Measurements from ENCODE around the gene CNST. TPM values are rescaled to one million over a fixed set of nuclear protein-coding genes. Genes with fewer than 3 reads are reported as not detected.

Gene CNST
- total and polyA plus RNA-seq, 2 of the 13 experiments (the other 11 are each of a cell fraction or from before 2014, with no cell fraction given) = 6.3 to 12.4 TPM

DNA sequence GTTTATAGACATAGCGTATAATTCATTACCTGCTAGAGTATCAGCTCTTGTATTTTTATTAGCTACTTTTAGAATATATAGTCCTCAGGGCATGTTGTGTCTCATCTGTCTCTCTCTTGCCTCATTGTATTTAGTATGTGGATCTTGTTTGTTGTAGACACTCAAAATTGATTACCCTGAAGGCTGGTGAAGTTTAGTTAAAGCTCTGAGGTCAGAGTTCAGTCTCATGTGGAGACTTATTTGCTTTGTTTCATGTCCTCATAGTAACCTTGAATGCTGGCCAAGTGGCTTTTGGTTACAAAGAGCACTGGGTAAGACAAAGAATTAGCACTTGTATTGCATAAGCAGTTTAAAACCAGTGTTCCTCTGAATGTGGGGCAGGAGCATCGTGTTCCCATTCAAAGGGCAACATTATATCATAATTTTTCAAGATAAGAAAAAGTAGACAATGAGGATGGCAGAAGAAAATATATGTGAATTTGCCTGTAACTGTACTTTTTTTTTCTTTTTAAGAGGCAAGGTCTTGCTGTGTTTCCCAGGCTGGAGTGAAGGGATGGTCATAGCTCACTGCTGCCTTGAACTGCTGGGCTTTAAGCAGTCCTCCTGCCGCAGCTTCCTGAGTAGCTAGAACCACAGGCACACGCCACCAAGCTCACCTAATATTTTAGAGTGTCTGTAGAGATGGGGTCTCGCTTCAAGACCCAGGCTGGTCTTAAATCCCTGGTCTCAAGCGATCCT, 17.4 kb downstream of the CNST start (continued):
- TF ChIP-seq SRY (CRISPR knock-in tag; IDR thresholded peaks at IDR 0.05) (no peak), CENPT (CRISPR knock-in tag; IDR thresholded peaks at IDR 0.05; ENCODE audit: low read depth) (no peak), GABPA (IDR thresholded peaks at IDR 0.05; ENCODE audit: low read depth, low read length) (no peak), GABPA (CRISPR knock-in tag; IDR thresholded peaks at IDR 0.05; ENCODE audit: low read depth) (peak; percentile 63), ZNF577 (CRISPR knock-in tag; IDR thresholded peaks at IDR 0.05; ENCODE audit: borderline replicate concordance, low read depth) (no peak), POLR2AphosphoS5 (IDR thresholded peaks at IDR 0.05; ENCODE audit: low read depth, low read length) (0 out of 2 replicates have a peak, but pooled peaks have one; percentile 26), ZNF724P (CRISPR knock-in tag; IDR thresholded peaks at IDR 0.05; ENCODE audit: borderline replicate concordance) (no peak), NFYC (CRISPR knock-in tag; IDR thresholded peaks at IDR 0.05) (no peak), PRPF4 (IDR thresholded peaks at IDR 0.05; ENCODE audit: low read depth, low read length, poor library complexity, severe bottlenecking) (no peak), ZNF616 (CRISPR knock-in tag; IDR thresholded peaks at IDR 0.05; ENCODE audit: low read depth) (no peak), ZNF160 (CRISPR knock-in tag; IDR thresholded peaks at IDR 0.05) (no peak), ZNF75D (CRISPR knock-in tag; IDR thresholded peaks at IDR 0.05; ENCODE audit: borderline replicate concordance) (no peak), ZSCAN20 (CRISPR knock-in tag; IDR thresholded peaks at IDR 0.05; ENCODE audit: borderline replicate concordance) (no peak), REPIN1 (CRISPR knock-in tag; IDR thresholded peaks at IDR 0.05; ENCODE audit: borderline replicate concordance, low read depth) (peak; percentile 75; the same call in 1 of the 2 replicates), ETS1 (CRISPR knock-in tag; IDR thresholded peaks at IDR 0.05) (no peak), ERF (CRISPR knock-in tag; IDR thresholded peaks at IDR 0.05) (peak; percentile 64; the same call in 1 of the 2 replicates), SKI (IDR thresholded peaks at IDR 0.05; ENCODE audit: partially characterized antibody) (peak; percentile 94), MTA1 (CRISPR knock-in tag; IDR thresholded peaks at IDR 0.05; ENCODE audit: borderline replicate concordance) (no peak; the same call in 1 of the 2 replicates), ZEB1 (IDR thresholded peaks at IDR 0.05; ENCODE audit: insufficient replicate concordance, low read depth) (peak; percentile 67)
- TF ChIP-seq, protein P1, sequence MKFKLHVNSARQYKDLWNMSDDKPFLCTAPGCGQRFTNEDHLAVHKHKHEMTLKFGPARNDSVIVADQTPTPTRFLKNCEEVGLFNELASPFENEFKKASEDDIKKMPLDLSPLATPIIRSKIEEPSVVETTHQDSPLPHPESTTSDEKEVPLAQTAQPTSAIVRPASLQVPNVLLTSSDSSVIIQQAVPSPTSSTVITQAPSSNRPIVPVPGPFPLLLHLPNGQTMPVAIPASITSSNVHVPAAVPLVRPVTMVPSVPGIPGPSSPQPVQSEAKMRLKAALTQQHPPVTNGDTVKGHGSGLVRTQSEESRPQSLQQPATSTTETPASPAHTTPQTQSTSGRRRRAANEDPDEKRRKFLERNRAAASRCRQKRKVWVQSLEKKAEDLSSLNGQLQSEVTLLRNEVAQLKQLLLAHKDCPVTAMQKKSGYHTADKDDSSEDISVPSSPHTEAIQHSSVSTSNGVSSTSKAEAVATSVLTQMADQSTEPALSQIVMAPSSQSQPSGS (CRISPR knock-in tag; IDR thresholded peaks at IDR 0.05) = peak; percentile 83
- TF ChIP-seq, protein P2, sequence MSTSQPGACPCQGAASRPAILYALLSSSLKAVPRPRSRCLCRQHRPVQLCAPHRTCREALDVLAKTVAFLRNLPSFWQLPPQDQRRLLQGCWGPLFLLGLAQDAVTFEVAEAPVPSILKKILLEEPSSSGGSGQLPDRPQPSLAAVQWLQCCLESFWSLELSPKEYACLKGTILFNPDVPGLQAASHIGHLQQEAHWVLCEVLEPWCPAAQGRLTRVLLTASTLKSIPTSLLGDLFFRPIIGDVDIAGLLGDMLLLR (CRISPR knock-in tag; IDR thresholded peaks at IDR 0.05) = no peak
- TF ChIP-seq, protein P3, sequence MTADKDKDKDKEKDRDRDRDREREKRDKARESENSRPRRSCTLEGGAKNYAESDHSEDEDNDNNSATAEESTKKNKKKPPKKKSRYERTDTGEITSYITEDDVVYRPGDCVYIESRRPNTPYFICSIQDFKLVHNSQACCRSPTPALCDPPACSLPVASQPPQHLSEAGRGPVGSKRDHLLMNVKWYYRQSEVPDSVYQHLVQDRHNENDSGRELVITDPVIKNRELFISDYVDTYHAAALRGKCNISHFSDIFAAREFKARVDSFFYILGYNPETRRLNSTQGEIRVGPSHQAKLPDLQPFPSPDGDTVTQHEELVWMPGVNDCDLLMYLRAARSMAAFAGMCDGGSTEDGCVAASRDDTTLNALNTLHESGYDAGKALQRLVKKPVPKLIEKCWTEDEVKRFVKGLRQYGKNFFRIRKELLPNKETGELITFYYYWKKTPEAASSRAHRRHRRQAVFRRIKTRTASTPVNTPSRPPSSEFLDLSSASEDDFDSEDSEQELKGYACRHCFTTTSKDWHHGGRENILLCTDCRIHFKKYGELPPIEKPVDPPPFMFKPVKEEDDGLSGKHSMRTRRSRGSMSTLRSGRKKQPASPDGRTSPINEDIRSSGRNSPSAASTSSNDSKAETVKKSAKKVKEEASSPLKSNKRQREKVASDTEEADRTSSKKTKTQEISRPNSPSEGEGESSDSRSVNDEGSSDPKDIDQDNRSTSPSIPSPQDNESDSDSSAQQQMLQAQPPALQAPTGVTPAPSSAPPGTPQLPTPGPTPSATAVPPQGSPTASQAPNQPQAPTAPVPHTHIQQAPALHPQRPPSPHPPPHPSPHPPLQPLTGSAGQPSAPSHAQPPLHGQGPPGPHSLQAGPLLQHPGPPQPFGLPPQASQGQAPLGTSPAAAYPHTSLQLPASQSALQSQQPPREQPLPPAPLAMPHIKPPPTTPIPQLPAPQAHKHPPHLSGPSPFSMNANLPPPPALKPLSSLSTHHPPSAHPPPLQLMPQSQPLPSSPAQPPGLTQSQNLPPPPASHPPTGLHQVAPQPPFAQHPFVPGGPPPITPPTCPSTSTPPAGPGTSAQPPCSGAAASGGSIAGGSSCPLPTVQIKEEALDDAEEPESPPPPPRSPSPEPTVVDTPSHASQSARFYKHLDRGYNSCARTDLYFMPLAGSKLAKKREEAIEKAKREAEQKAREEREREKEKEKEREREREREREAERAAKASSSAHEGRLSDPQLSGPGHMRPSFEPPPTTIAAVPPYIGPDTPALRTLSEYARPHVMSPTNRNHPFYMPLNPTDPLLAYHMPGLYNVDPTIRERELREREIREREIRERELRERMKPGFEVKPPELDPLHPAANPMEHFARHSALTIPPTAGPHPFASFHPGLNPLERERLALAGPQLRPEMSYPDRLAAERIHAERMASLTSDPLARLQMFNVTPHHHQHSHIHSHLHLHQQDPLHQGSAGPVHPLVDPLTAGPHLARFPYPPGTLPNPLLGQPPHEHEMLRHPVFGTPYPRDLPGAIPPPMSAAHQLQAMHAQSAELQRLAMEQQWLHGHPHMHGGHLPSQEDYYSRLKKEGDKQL (CRISPR knock-in tag; IDR thresholded peaks at IDR 0.05; ENCODE audit: low read depth) = peak; percentile 87

Data from HepG2 (cell line).